ENCODE results near the gene ENTREP1. TPM values are rescaled to one million over a fixed set of nuclear protein-coding genes. Genes with fewer than 3 reads are reported as not detected.

ENTREP1 gene, protein sequence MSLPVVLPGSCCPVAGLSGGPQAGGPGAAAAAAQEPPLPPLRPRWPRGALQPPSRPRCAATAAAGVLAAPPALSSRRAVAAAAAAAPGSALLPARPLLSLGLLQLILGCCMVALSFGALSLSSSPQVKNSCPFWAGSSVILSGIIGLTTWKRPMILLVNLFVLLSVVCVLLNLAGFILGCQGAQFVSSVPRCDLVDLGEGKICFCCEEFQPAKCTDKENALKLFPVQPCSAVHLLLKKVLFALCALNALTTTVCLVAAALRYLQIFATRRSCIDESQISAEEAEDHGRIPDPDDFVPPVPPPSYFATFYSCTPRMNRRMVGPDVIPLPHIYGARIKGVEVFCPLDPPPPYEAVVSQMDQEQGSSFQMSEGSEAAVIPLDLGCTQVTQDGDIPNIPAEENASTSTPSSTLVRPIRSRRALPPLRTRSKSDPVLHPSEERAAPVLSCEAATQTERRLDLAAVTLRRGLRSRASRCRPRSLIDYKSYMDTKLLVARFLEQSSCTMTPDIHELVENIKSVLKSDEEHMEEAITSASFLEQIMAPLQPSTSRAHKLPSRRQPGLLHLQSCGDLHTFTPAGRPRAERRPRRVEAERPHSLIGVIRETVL
- total RNA-seq, result not detected in 2 replicates

GRCh38 chr9:69324549-69325401, at the start of gene ENTREP1:
ENTREP1 (plus strand) TSS chr9:69325215; CDS start chr9:69325310, 95 bp downstream.

Other genes starting within 250 kb of the ENTREP1 start
- gene TJP2, start 150.9 kb upstream of the ENTREP1 start, total RNA-seq, result 22.1 and 28.2 TPM in 2 replicates